GM19452 (cell line): ENCODE data around the gene MPEG1.
A peak's percentile ranks its signal among the peaks of the same experiment; 100 is the strongest.

Experiments
- ATAC-seq: cut with Tn5 transposase; IDR thresholded peaks from one replicate; pipeline ENCODE4 v1.9.1; 2021; ENCODE audit not compliant: unreplicated experiment

Gene MPEG1

DNA sequence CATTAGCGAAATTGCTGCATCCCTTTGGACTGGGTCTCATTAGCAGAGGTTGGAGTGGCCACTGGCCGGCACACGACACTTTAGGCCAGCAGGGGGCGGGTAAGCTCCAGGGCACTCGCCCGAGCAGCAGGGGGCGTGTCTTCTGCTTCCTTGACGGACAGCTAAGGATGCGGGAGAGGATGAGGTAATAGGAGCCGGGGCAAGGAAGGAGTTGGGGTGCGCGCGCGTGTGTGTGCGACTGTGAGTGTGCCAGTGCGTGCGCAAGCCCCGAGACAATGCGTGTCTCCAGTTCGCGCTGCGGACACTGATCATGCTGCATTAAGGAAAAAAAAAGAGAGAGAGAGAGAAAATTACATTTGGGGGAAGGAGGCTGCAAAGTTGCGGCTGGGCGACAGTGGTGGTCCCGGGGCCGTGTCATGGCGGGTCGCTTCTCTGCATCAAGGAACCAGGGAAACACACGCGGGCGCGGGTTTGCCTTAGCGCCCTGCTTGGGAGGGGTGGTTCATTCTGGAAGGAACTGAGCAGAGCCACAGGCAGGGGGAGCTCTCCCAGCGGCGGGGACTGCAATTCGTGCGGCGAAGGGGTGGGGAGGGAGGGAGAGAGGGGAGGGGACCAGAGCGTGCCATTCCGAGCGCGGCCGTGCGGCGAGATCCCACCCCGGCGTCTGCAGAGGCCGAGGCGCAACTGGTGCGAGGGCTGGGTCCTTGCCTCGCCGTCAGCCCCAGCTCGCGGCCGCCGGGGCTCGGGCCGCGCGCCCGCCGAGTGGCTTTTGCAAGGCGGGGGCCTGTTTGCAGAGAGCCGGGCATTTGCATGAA, 41.0 kb downstream of the MPEG1 start, which contains the start of gene DTX4:
TSS of gene DTX4 (plus strand) at position 625 of the 815 bp plus-strand sequence. CDS start 464 bp downstream, outside the sequence.
- peak; percentile 72 for ATAC-seq

DNA sequence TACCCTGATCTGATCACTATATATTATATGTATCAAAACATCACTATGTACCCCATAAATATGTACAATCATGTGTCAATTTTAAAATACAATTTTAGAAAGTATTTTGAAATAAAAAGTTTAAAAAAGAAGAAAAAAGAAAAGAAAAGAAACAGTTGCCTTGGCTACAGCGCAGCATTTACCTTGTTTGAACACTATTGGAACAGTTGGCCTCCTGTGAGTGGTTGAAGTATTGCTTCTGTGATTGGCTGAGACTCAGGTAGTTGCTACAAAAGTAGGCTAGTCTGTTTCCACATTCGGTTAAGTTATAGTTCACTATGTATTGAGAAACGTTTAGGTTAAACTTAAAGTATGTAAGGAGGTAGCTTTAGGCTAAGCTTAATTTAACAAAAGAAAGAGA, 48.7 kb downstream of the MPEG1 start:
- no peak for ATAC-seq
